Muscle of leg (tissue), 11 donors: ENCODE results near the gene REXO5. TPM values are rescaled to one million over a fixed set of nuclear protein-coding genes. Genes with fewer than 3 reads are reported as not detected.

Source experiments
- DNase-seq: peaks from one replicate; pipeline ENCODE4 v3.0.0; 2013
- H3K27ac ChIP-seq: one replicate; pipeline ENCODE4 v1.5.1; 2013; ENCODE audit warnings: mild to moderate bottlenecking, low read length, control low read depth
- H3K27me3 ChIP-seq: one replicate; pipeline ENCODE4 v1.6.1; 2013; ENCODE audit warnings: low read length; ENCODE audit not compliant: control insufficient read depth, insufficient read depth
- H3K36me3 ChIP-seq: one replicate; pipeline ENCODE4 v1.6.1; 2013; ENCODE audit warnings: low read length; ENCODE audit not compliant: control insufficient read depth, insufficient read depth
- H3K4me1 ChIP-seq: one replicate; pipeline ENCODE4 v1.6.1; 2013; ENCODE audit warnings: low read length; ENCODE audit not compliant: control insufficient read depth, insufficient read depth
- H3K4me3 ChIP-seq: one replicate; pipeline ENCODE4 v1.5.1; 2013; ENCODE audit warnings: low read length, control low read depth
- H3K9me3 ChIP-seq: replicated peaks from 2 replicates; pipeline ENCODE4 v1.6.1; 2013; ENCODE audit warnings: low read depth, low read length; ENCODE audit not compliant: control insufficient read depth
- WGBS: methylation state at CpG from one replicate; pipeline ENCODE4 v1.1.5; 2013; ENCODE audit warnings: missing lambda C conversion rate; ENCODE audit not compliant: insufficient coverage; 5-methylcytosine and 5-hydroxymethylcytosine counted together
- polyA plus RNA-seq, 8 donors: library from polyadenylated mRNA; unstranded; fragments of 120-200 nt; gene quantifications; one replicate each; pipeline versions ENCODE4 v1.2.1 to v1.2.3, GENCODE V29; 2013; ENCODE audit warnings: inconsistent platforms in 1 of 8, low replicate concordance in 1 of 8; ENCODE audit not compliant: insufficient read length in 8 of 8, insufficient read depth in 1 of 8
- total RNA-seq: library from RNA; stranded (reverse); fragments of 120-200 nt; gene quantifications from one replicate; pipeline ENCODE4 v1.2.4, GENCODE V29; 2013

The REXO5 gene
- total and polyA plus RNA-seq, 9 donors: 3.8 to 5.7 (median 4.8) TPM

- no peaks in the 10 kb centered on the region for H3K36me3 ChIP-seq
- H3K4me3 ChIP-seq: no peak overlapping the region
- no peaks in the 10 kb centered on the region for H3K9me3 ChIP-seq
- DNase-seq: no peak
- H3K27ac ChIP-seq: no peak overlapping the region
- no CpG with 5 or more reads among the region's 3 CpGs for WGBS
- H3K27me3 ChIP-seq: no peaks in the 10 kb centered on the region
- H3K4me1 ChIP-seq: no peaks in the 10 kb centered on the region
These were observed 74.7 kb downstream of the REXO5 start for GRCh38 chr16:20880867-20881502.

- Histone ChIP-seq H3K27ac (no peak overlapping the region), H3K27me3 (no peaks in the 10 kb centered on the region), H3K4me1 (no peaks in the 10 kb centered on the region), H3K36me3 (no peaks in the 10 kb centered on the region), H3K9me3 (no peaks in the 10 kb centered on the region), H3K4me3 (no peak overlapping the region)
- 79% methylated on average over 3 of the region's 6 CpGs for WGBS
- DNase-seq: no peak
These were observed 75.2 kb downstream of the REXO5 start for GRCh38 chr16:20881503-20881878.

GRCh38 chr16:20883554-20884239, 77.4 kb downstream of the REXO5 start:
- H3K4me1 ChIP-seq: no peaks in the 10 kb centered on the region

GRCh38 chr16:20884240-20884556, 77.9 kb downstream of the REXO5 start:
- WGBS: no CpG with 5 or more reads among the region's 1 CpG
- H3K4me1 ChIP-seq: no peaks in the 10 kb centered on the region
- no peaks in the 10 kb centered on the region for H3K27me3 ChIP-seq
- H3K27ac ChIP-seq: no peak overlapping the region
- DNase-seq: no peak
- H3K36me3 ChIP-seq: no peaks in the 10 kb centered on the region
- H3K4me3 ChIP-seq: no peak overlapping the region
- H3K9me3 ChIP-seq: no peaks in the 10 kb centered on the region

More at GRCh38 chr16:20883554-20884239, 77.4 kb downstream of the REXO5 start:
- no peaks in the 10 kb centered on the region for H3K36me3 ChIP-seq
- no CpG with 5 or more reads among the region's 5 CpGs for WGBS
- H3K27me3 ChIP-seq: no peaks in the 10 kb centered on the region
- no peaks in the 10 kb centered on the region for H3K9me3 ChIP-seq
- DNase-seq: no peak
- H3K27ac ChIP-seq: no peak overlapping the region
- H3K4me3 ChIP-seq: no peak overlapping the region

- Histone ChIP-seq H3K27me3 (no peaks in the 10 kb centered on the region), H3K36me3 (peaks cover under 1% of the 10 kb centered on the region), H3K27ac (no peak overlapping the region), H3K9me3 (no peaks in the 10 kb centered on the region), H3K4me3 (no peak overlapping the region), H3K4me1 (no peaks in the 10 kb centered on the region)
- WGBS: no CpG with 5 or more reads among the region's 1 CpG
- no peak for DNase-seq
These were observed 80.0 kb downstream of the REXO5 start for GRCh38 chr16:20886320-20886719.

- no peaks in the 10 kb centered on the region for H3K27me3 ChIP-seq
- DNase-seq: no peak
- no peaks in the 10 kb centered on the region for H3K9me3 ChIP-seq
- peaks cover 8% of the 10 kb centered on the region for H3K36me3 ChIP-seq
- no peak overlapping the region for H3K4me3 ChIP-seq
- H3K27ac ChIP-seq: no peak overlapping the region
- no peaks in the 10 kb centered on the region for H3K4me1 ChIP-seq
- WGBS: no CpG with 5 or more reads among the region's 1 CpG
These were observed 80.9 kb downstream of the REXO5 start for GRCh38 chr16:20887207-20887606.

- Histone ChIP-seq H3K4me1 (no peaks in the 10 kb centered on the region), H3K27me3 (no peaks in the 10 kb centered on the region), H3K27ac (no peak overlapping the region), H3K4me3 (no peak overlapping the region), H3K36me3 (peaks cover 18% of the 10 kb centered on the region), H3K9me3 (no peaks in the 10 kb centered on the region)
- 60% methylated on average over 1 of the region's 4 CpGs for WGBS
- DNase-seq: no peak
These were observed 83.4 kb downstream of the REXO5 start for GRCh38 chr16:20889625-20890275.

GRCh38 chr16:20894388-20894787, 88.1 kb downstream of the REXO5 start:
- Histone ChIP-seq H3K27me3 (no peaks in the 10 kb centered on the region), H3K27ac (no peak overlapping the region), H3K4me1 (peaks cover 5% of the 10 kb centered on the region), H3K4me3 (no peak overlapping the region), H3K9me3 (no peaks in the 10 kb centered on the region), H3K36me3 (peaks cover 23% of the 10 kb centered on the region)
- 75% methylated on average over 2 of the region's 2 CpGs for WGBS
- DNase-seq: no peak

GRCh38 chr16:20897253-20897897, 91.0 kb downstream of the REXO5 start:
- H3K27ac ChIP-seq: no peak overlapping the region
- no peak overlapping the region for H3K4me3 ChIP-seq
- no peak for DNase-seq
- H3K4me1 ChIP-seq: peaks cover 16% of the 10 kb centered on the region
- H3K9me3 ChIP-seq: no peaks in the 10 kb centered on the region
- H3K36me3 ChIP-seq: peaks cover 14% of the 10 kb centered on the region
- H3K27me3 ChIP-seq: no peaks in the 10 kb centered on the region
- 91% methylated on average over 3 of the region's 4 CpGs for WGBS

- Histone ChIP-seq H3K4me1 (peaks cover 16% of the 10 kb centered on the region), H3K4me3 (no peak overlapping the region), H3K27ac (no peak overlapping the region)
These were observed 91.6 kb downstream of the REXO5 start for GRCh38 chr16:20897922-20898321.

More at GRCh38 chr16:20897922-20898321, 91.6 kb downstream of the REXO5 start:
- H3K36me3 ChIP-seq: peaks cover 16% of the 10 kb centered on the region
- DNase-seq: no peak
- 54% methylated on average over 2 of the region's 3 CpGs for WGBS
- no peaks in the 10 kb centered on the region for H3K9me3 ChIP-seq
- H3K27me3 ChIP-seq: no peaks in the 10 kb centered on the region
